ENCODE data around the gene NPTN. TPM values are rescaled to one million over a fixed set of nuclear protein-coding genes. Genes with fewer than 3 reads are reported as not detected.

The NPTN gene
- polyA plus RNA-seq, 1 of the 3 experiments (the other 2 are of a cell fraction), result 177 TPM

DNA sequence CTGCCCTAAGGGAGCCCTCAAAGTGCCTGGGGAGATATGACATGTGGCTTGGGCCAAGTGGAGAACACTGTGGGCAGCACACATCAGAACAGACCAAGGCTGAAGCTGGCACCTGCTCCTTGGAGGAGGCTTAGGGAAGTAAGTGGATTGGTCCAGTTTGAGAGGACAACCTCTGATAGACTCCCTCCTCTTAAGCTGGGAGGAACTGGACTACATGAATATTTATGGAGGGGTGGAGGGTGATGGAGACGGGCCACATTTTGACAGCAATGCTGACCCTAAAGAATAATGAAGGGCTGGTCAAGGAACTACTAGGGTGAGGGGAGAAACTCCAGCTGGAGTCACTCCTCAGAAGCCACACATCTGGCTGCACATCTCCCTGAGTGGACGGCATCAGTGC lies 44.5 kb upstream of the NPTN start (continued):
- TF ChIP-seq, protein P1, sequence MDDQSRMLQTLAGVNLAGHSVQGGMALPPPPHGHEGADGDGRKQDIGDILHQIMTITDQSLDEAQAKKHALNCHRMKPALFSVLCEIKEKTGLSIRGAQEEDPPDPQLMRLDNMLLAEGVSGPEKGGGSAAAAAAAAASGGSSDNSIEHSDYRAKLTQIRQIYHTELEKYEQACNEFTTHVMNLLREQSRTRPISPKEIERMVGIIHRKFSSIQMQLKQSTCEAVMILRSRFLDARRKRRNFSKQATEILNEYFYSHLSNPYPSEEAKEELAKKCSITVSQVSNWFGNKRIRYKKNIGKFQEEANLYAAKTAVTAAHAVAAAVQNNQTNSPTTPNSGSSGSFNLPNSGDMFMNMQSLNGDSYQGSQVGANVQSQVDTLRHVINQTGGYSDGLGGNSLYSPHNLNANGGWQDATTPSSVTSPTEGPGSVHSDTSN (IDR thresholded peaks at IDR 0.05), result no peak
- TF ChIP-seq, protein P2, sequence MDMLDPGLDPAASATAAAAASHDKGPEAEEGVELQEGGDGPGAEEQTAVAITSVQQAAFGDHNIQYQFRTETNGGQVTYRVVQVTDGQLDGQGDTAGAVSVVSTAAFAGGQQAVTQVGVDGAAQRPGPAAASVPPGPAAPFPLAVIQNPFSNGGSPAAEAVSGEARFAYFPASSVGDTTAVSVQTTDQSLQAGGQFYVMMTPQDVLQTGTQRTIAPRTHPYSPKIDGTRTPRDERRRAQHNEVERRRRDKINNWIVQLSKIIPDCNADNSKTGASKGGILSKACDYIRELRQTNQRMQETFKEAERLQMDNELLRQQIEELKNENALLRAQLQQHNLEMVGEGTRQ (IDR thresholded peaks at IDR 0.05; ENCODE audit: borderline replicate concordance, low read depth, low read length), result no peak

DNA sequence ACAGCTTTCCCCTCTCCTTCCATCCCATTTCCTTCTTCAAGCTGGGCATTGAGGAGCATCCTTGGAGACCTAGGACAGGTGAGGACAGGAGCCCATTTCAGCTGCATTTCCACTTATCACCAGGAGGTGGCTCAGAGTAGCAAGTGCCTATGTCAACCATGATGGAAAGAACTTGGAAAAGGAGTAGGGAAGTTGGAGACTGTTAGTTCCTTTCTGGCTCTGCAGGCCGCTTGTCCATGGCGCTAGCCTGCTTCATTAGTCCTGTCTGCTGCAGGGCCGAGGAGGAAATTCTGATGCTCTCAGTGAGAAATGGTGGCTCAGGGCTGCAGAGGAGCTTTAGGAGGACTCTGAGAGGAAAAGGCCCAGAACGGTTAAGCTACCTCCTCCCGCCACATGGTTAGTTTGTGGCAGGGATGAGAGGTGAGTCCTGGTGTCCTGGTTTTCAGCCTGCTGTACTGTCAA lies 44.0 kb upstream of the NPTN start:
- H3K36me3 ChIP-seq (replicated peaks in 1 of 2; ENCODE audit: control insufficient read depth in 1 of 2, insufficient read depth in 2 of 2, low read length in 1 of 2), result no peaks in the 10 kb centered on the region
- POLR2A ChIA-PET, result interaction anchor here (0.8 kb wide), 1 partner anchor 8 kb away, joined by 3 read pairs; no protein-coding TSS in a partner anchor
- DNase-seq, result peak; percentile 60

DNA sequence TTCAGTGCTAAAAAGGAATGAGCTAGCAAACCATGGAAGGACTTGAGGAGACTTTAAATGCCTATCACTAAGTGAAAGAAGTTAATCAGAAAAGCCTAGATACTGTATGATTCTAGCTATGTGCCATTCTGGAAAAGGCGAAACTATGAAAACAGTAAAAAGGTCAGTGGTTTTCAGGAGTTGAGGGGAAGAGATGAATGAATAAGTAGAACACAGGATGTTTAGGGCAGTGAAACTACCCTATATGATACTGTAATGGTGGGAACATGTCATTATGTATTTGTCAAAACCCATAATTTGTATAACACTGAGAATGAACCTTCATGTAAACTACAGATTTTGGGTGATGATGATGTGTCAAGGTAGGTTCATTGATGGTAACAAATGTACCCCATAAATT lies 41.4 kb upstream of the NPTN start:
- Histone ChIP-seq H3K27ac (ENCODE audit: low read depth in 2 of 2, low read length in 1 of 2) (no peak overlapping the region), H3K4me1 (ENCODE audit: control insufficient read depth in 1 of 2, insufficient read depth in 2 of 2, low read depth in 1 of 2, low read length in 1 of 2) (no peaks in the 10 kb centered on the region), H2AFZ (ENCODE audit: low read depth) (no peak overlapping the region), H3K4me3 (ENCODE audit: low read depth in 2 of 2, low read length in 1 of 2) (no peak overlapping the region), H3K27me3 (ENCODE audit: insufficient read depth) (peaks cover 40% of the 10 kb centered on the region), H3K9ac (no peak overlapping the region), H3K9me3 (no peaks in the 10 kb centered on the region), H3F3A (replicated peaks; ENCODE audit: insufficient read depth) (no peaks in the 10 kb centered on the region), H3K79me2 (ENCODE audit: insufficient read depth) (no peaks in the 10 kb centered on the region), H4K20me1 (ENCODE audit: insufficient read depth) (no peaks in the 10 kb centered on the region), H3K36me3 (replicated peaks in 1 of 2; ENCODE audit: control insufficient read depth in 1 of 2, insufficient read depth in 2 of 2, low read length in 1 of 2) (no peaks in the 10 kb centered on the region), H3K4me2 (no peak overlapping the region), H3K9me2 (no peaks in the 10 kb centered on the region)
- CTCF ChIA-PET, result interaction anchor here (1.0 to 1.6 kb wide), 3 partner anchors 9 to 38 kb away, joined by 3 to 8 read pairs (median 7); no protein-coding TSS in a partner anchor
- 71% methylated on average over 1 of the region's 1 CpG for WGBS (ENCODE audit: low lambda C conversion rate)
- POLR2A ChIA-PET, result no interaction called here
- no peak for DNase-seq
- TF ChIP-seq RXRA (IDR thresholded peaks at IDR 0.05; ENCODE audit: borderline replicate concordance, low read depth) (no peak), EZH2phosphoT487 (IDR thresholded peaks at IDR 0.05; ENCODE audit: borderline replicate concordance, low read depth) (no peak), NRF1 (IDR thresholded peaks at IDR 0.05; ENCODE audit: low read depth, low read length) (no peak), SIN3A (IDR thresholded peaks at IDR 0.05; ENCODE audit: borderline replicate concordance, low read depth, low read length) (no peak), RFX5 (IDR thresholded peaks at IDR 0.05; ENCODE audit: low read length) (no peak), GABPA (IDR thresholded peaks at IDR 0.05; ENCODE audit: low read depth) (no peak)
- TF ChIP-seq, protein P3, sequence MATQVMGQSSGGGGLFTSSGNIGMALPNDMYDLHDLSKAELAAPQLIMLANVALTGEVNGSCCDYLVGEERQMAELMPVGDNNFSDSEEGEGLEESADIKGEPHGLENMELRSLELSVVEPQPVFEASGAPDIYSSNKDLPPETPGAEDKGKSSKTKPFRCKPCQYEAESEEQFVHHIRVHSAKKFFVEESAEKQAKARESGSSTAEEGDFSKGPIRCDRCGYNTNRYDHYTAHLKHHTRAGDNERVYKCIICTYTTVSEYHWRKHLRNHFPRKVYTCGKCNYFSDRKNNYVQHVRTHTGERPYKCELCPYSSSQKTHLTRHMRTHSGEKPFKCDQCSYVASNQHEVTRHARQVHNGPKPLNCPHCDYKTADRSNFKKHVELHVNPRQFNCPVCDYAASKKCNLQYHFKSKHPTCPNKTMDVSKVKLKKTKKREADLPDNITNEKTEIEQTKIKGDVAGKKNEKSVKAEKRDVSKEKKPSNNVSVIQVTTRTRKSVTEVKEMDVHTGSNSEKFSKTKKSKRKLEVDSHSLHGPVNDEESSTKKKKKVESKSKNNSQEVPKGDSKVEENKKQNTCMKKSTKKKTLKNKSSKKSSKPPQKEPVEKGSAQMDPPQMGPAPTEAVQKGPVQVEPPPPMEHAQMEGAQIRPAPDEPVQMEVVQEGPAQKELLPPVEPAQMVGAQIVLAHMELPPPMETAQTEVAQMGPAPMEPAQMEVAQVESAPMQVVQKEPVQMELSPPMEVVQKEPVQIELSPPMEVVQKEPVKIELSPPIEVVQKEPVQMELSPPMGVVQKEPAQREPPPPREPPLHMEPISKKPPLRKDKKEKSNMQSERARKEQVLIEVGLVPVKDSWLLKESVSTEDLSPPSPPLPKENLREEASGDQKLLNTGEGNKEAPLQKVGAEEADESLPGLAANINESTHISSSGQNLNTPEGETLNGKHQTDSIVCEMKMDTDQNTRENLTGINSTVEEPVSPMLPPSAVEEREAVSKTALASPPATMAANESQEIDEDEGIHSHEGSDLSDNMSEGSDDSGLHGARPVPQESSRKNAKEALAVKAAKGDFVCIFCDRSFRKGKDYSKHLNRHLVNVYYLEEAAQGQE (IDR thresholded peaks at IDR 0.05; ENCODE audit: low read depth, low read length), result no peak
- TF ChIP-seq, protein P4, sequence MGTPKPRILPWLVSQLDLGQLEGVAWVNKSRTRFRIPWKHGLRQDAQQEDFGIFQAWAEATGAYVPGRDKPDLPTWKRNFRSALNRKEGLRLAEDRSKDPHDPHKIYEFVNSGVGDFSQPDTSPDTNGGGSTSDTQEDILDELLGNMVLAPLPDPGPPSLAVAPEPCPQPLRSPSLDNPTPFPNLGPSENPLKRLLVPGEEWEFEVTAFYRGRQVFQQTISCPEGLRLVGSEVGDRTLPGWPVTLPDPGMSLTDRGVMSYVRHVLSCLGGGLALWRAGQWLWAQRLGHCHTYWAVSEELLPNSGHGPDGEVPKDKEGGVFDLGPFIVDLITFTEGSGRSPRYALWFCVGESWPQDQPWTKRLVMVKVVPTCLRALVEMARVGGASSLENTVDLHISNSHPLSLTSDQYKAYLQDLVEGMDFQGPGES (IDR thresholded peaks at IDR 0.05; ENCODE audit: low read depth, low read length), result no peak

More for the DNA sequence above, 44.0 kb upstream of the NPTN start:
- Histone ChIP-seq H3K79me2 (ENCODE audit: insufficient read depth) (no peaks in the 10 kb centered on the region), H3K4me2 (no peak overlapping the region), H4K20me1 (ENCODE audit: insufficient read depth) (no peaks in the 10 kb centered on the region), H2AFZ (ENCODE audit: low read depth) (no peak overlapping the region), H3K9me3 (no peaks in the 10 kb centered on the region), H3K9ac (no peak overlapping the region), H3K4me3 (ENCODE audit: low read depth in 2 of 2, low read length in 1 of 2) (no peak overlapping the region), H3K27me3 (ENCODE audit: insufficient read depth) (peaks cover 22% of the 10 kb centered on the region), H3F3A (replicated peaks; ENCODE audit: insufficient read depth) (no peaks in the 10 kb centered on the region), H3K27ac (ENCODE audit: low read depth in 2 of 2, low read length in 1 of 2) (no peak overlapping the region), H3K9me2 (no peaks in the 10 kb centered on the region), H3K4me1 (ENCODE audit: control insufficient read depth in 1 of 2, insufficient read depth in 2 of 2, low read depth in 1 of 2, low read length in 1 of 2) (no peaks in the 10 kb centered on the region)
- TF ChIP-seq YY1 (IDR thresholded peaks at IDR 0.05; ENCODE audit: low read depth), result peak; percentile 71; the same call in 1 of the 2 replicates
- no peak for TF ChIP-seq NRF1 (IDR thresholded peaks at IDR 0.05; ENCODE audit: low read depth, low read length)
- TF ChIP-seq POLR2AphosphoS5 (IDR thresholded peaks at IDR 0.05; ENCODE audit: low read depth, low read length), result no peak
- peak; percentile 73 for TF ChIP-seq RAD21 (IDR thresholded peaks at IDR 0.05; ENCODE audit: low read length)
- TF ChIP-seq, protein P5, sequence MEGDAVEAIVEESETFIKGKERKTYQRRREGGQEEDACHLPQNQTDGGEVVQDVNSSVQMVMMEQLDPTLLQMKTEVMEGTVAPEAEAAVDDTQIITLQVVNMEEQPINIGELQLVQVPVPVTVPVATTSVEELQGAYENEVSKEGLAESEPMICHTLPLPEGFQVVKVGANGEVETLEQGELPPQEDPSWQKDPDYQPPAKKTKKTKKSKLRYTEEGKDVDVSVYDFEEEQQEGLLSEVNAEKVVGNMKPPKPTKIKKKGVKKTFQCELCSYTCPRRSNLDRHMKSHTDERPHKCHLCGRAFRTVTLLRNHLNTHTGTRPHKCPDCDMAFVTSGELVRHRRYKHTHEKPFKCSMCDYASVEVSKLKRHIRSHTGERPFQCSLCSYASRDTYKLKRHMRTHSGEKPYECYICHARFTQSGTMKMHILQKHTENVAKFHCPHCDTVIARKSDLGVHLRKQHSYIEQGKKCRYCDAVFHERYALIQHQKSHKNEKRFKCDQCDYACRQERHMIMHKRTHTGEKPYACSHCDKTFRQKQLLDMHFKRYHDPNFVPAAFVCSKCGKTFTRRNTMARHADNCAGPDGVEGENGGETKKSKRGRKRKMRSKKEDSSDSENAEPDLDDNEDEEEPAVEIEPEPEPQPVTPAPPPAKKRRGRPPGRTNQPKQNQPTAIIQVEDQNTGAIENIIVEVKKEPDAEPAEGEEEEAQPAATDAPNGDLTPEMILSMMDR (IDR thresholded peaks at IDR 0.05), result peak; percentile 81
- peak; percentile 94 for TF ChIP-seq SMC3 (IDR thresholded peaks at IDR 0.05; ENCODE audit: low read depth, low read length)
- TF ChIP-seq TEAD4 (IDR thresholded peaks at IDR 0.05; ENCODE audit: borderline replicate concordance, insufficient read depth), result no peak
- 38% methylated on average over 3 of the region's 5 CpGs for WGBS (ENCODE audit: low lambda C conversion rate)
- CTCF ChIA-PET, result interaction anchor here (0.6 to 15.1 kb wide), 39 partner anchors 8 to 393 kb away, joined by 3 to 418 read pairs (median 4); partner anchors contain the start of gene CD276
